A673 (cell line): ENCODE results near the gene F13B.

Experiments used
- CTCF ChIP-seq: fragments of 300-800, 200-600 bp; sonication (generic); conservative IDR thresholded peaks from 2 replicates; pipeline ENCODE4 v1.5.1; 2017; ENCODE audit warnings: low read depth, mild to moderate bottlenecking, antibody characterized with exemption, low read length, moderate library complexity, mixed read lengths
- EZH2 ChIP-seq: fragments of 200-600 bp; sonication (generic); IDR thresholded peaks from 2 replicates; pipeline ENCODE4 v1.6.1; 2017; ENCODE audit warnings: borderline replicate concordance, low read depth, mild to moderate bottlenecking, mixed read lengths, antibody characterized with exemption, low read length; ENCODE audit not compliant: poor library complexity, severe bottlenecking

GRCh38 chr1:197116156-197116555, 49.1 kb upstream of the F13B start:
- TF ChIP-seq CTCF = no peak
- TF ChIP-seq EZH2 = no peak
